Uterus (tissue), 4 donors: ENCODE data around the gene WT1. TPM values are rescaled to one million over a fixed set of nuclear protein-coding genes. Genes with fewer than 3 reads are reported as not detected.
"Not testable (repeated sequence)": the region's sequence is repeated elsewhere in the genome, so short reads cannot be mapped to it uniquely, and the experiment has no call there.

Source experiments
- DNase-seq, 2 donors: peaks; one replicate each; pipeline ENCODE4 v3.0.0-alpha.2; 2019 to 2020
- H3K27ac ChIP-seq, 2 donors: fragments of 200-600 bp; sonication (generic); 1 replicate in 1 of 2; 2 replicates in 1 of 2; pipeline ENCODE4 v1.5.1; 2016 to 2018
- H3K27me3 ChIP-seq, 2 donors: fragments of 200-600 bp; sonication (generic); one replicate each; pipeline ENCODE4 v1.5.1; 2018 to 2019; ENCODE audit warnings: control low read depth in 1 of 2
- H3K36me3 ChIP-seq, 2 donors: fragments of 200-600 bp; sonication (generic); one replicate each; pipeline ENCODE4 v1.5.1; 2019; ENCODE audit warnings: control low read depth in 1 of 2
- H3K4me1 ChIP-seq, 2 donors: fragments of 200-600 bp; sonication (generic); one replicate each; pipeline ENCODE4 v1.5.1; 2018 to 2019; ENCODE audit warnings: control low read depth in 1 of 2
- H3K4me3 ChIP-seq, 2 donors: fragments of 200-600 bp; sonication (generic); 1 replicate in 1 of 2; 2 replicates in 1 of 2; pipeline ENCODE4 v1.5.1; 2018 to 2019; ENCODE audit warnings: mild to moderate bottlenecking in 1 of 2
- H3K9me3 ChIP-seq, 2 donors: fragments of 200-600 bp; sonication (generic); one replicate each; pipeline ENCODE4 v1.5.1; 2019; ENCODE audit warnings: control low read depth in 1 of 2
- CTCF ChIP-seq, 4 experiments: fragments of 200-600 bp in 2 of 4; fragments of 450-650 bp in 2 of 4; sonication (generic) in 2 of 4; IDR thresholded peaks; one replicate each; pipeline ENCODE4 v1.5.1; 2016 to 2019; ENCODE audit warnings: antibody characterized with exemption in 4 of 4, mild to moderate bottlenecking in 2 of 4, moderate library complexity in 1 of 4
- POLR2A ChIP-seq, 2 donors: fragments of 450-650 bp; IDR thresholded peaks; one replicate each; pipeline ENCODE4 v1.6.1; 2016; ENCODE audit warnings: antibody characterized with exemption in 2 of 2, mild to moderate bottlenecking in 1 of 2, moderate library complexity in 1 of 2
- intact Hi-C: fragments of 100-400 bp; cut with DNase I; formaldehyde crosslinking; loops from one replicate; pipeline ENCODE4 v1.15.1; 2023; ENCODE audit warnings: low total_unique reads
- total RNA-seq, 4 donors: library from RNA; depleted of rRNA in 3 of 4; stranded (reverse); fragments of >200 nt in 3 of 4; gene quantifications; one replicate each; pipeline versions ENCODE4 v1.1.0 to v1.2.4, GENCODE V29; 2014 to 2023
- donor health status: DM: yes; HTN: yes; CAD: no.

The WT1 gene
- total RNA-seq, 4 donors from 2014 or later: 51.2 to 125 (median 53.6) TPM

DNA sequence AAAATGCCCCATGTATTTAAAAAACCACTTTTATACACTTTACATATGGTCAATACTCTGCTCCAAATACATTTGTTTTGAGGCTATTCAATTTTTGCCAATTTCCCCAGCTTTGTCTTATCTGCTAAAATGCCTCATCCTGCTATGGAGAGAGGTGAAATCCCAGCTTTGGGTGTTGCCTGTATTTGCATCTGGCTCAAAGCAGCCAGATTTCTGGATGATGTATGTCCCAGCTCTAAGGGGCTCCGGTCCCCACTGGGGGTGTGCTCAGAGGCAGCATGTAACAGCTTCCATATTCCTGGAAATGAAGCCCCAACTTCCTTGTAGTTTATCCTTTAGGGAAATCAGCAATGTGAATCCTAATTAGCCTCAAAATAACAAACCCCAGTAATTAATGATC, 59.5 kb downstream of the WT1 start:
- intact Hi-C loops: no loop called here
- no peak for DNase-seq
- no peaks in the 10 kb centered on the region for H3K4me1 ChIP-seq
- no peak for TF ChIP-seq CTCF (IDR thresholded peaks at IDR 0.05)
- TF ChIP-seq POLR2A (IDR thresholded peaks at IDR 0.05): no peak
- no peaks in the 10 kb centered on the region for H3K36me3 ChIP-seq
- no peaks in the 10 kb centered on the region for H3K9me3 ChIP-seq
- H3K27ac ChIP-seq: peak overlapping the region; percentile 35 to 61
- no peak overlapping the region for H3K4me3 ChIP-seq
- H3K27me3 ChIP-seq: no peaks in the 10 kb centered on the region

- H3K4me1 ChIP-seq: no peaks in the 10 kb centered on the region
- no peak overlapping the region for H3K4me3 ChIP-seq
- no peaks in the 10 kb centered on the region for H3K36me3 ChIP-seq
- peak overlapping the region; percentile 52 to 61 for H3K27ac ChIP-seq
- intact Hi-C loops: no loop called here
- TF ChIP-seq CTCF (IDR thresholded peaks at IDR 0.05) (peak in 3 of 4 experiments; percentile 24 to 39 (median 31)), POLR2A (IDR thresholded peaks at IDR 0.05) (no peak)
- no peaks in the 10 kb centered on the region for H3K9me3 ChIP-seq
- H3K27me3 ChIP-seq: no peaks in the 10 kb centered on the region
- DNase-seq: peak in 1 of 2 donors; percentile 51
These were observed 61.1 kb downstream of the WT1 start for GRCh38 chr11:32374261-32374711.

GRCh38 chr11:32369987-32370386, 65.4 kb downstream of the WT1 start:
- H3K4me1 ChIP-seq, H3K36me3 ChIP-seq, intact Hi-C loops, DNase-seq, H3K27me3 ChIP-seq, H3K4me3 ChIP-seq, H3K9me3 ChIP-seq: not testable (repeated sequence)
- H3K27ac ChIP-seq: peak overlapping the region; percentile 44 to 52

GRCh38 chr11:32366666-32367065, 68.7 kb downstream of the WT1 start:
- H3K27me3 ChIP-seq: no peaks in the 10 kb centered on the region
- no peak for DNase-seq
- H3K4me1 ChIP-seq: no peaks in the 10 kb centered on the region

DNA sequence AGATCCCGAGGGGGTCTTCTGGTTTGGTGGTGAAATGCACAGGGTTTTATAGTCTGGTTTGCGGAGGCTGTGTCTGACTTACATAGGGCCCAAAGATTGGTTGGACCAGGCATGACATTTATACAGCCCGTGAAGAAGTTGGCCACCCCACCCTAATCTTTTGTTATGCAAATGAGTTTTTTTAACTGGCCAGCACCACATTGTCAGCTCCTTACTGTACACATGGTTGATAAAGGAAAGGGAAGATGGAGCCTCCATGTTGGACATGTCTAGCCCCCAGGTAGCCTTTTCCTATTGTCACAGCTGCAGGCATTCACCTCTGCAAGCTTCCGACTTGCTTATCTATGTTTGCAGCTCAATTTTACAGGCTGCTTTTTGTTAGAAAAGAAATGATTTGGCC, 70.1 kb downstream of the WT1 start:
- H3K27me3 ChIP-seq: no peaks in the 10 kb centered on the region
- H3K4me1 ChIP-seq: no peaks in the 10 kb centered on the region
- no peak for DNase-seq
- intact Hi-C loops: no loop called here
- no peaks in the 10 kb centered on the region for H3K9me3 ChIP-seq
- no peak overlapping the region for H3K27ac ChIP-seq
- no peak overlapping the region for H3K4me3 ChIP-seq
- H3K36me3 ChIP-seq: no peaks in the 10 kb centered on the region
- TF ChIP-seq CTCF (IDR thresholded peaks at IDR 0.05) (no peak), POLR2A (IDR thresholded peaks at IDR 0.05) (no peak)

More at GRCh38 chr11:32366666-32367065, 68.7 kb downstream of the WT1 start:
- Histone ChIP-seq H3K36me3 (no peaks in the 10 kb centered on the region), H3K9me3 (no peaks in the 10 kb centered on the region), H3K4me3 (no peak overlapping the region), H3K27ac (no peak overlapping the region)
- no peak for TF ChIP-seq POLR2A (IDR thresholded peaks at IDR 0.05)
- no peak for TF ChIP-seq CTCF (IDR thresholded peaks at IDR 0.05)
- intact Hi-C loops: no loop called here

GRCh38 chr11:32358729-32359128, 76.6 kb downstream of the WT1 start:
- no peak for TF ChIP-seq CTCF (IDR thresholded peaks at IDR 0.05)
- no peak for TF ChIP-seq POLR2A (IDR thresholded peaks at IDR 0.05)
- Histone ChIP-seq H3K36me3 (no peaks in the 10 kb centered on the region), H3K9me3 (no peaks in the 10 kb centered on the region), H3K4me3 (no peak overlapping the region), H3K27ac (peak overlapping the region; percentile 64 to 69), H3K4me1 (peaks cover 6 to 10% of the 10 kb centered on the region in 2 donors), H3K27me3 (no peaks in the 10 kb centered on the region)
- intact Hi-C loops: no loop called here
- peak in 1 of 2 donors; percentile 64 for DNase-seq
